Measurements from ENCODE around the gene PCDH11Y.
"Not testable (repeated sequence)": the region's sequence is repeated elsewhere in the genome, so short reads cannot be mapped to it uniquely, and the experiment has no call there.

GRCh38 chrY:5000057-5000456, at the start of gene PCDH11Y:
- not testable (repeated sequence) for TF ChIP-seq TCF4 (CRISPR knock-in tag; IDR thresholded peaks at IDR 0.05; ENCODE audit: borderline replicate concordance); ZNF70 (CRISPR knock-in tag; IDR thresholded peaks at IDR 0.05)
